IPS-18a (cell line): Measurements from ENCODE around the gene CD53.
"Not testable (repeated sequence)": the region's sequence is repeated elsewhere in the genome, so short reads cannot be mapped to it uniquely, and the experiment has no call there.

Source experiments
- H3K27ac ChIP-seq: one replicate; pipeline ENCODE4 v1.5.1; 2013; ENCODE audit warnings: low read length
- H3K27me3 ChIP-seq: one replicate; pipeline ENCODE4 v1.6.1; 2013; ENCODE audit warnings: mild to moderate bottlenecking, low read length; ENCODE audit not compliant: control insufficient read depth, insufficient read depth
- H3K36me3 ChIP-seq: one replicate; pipeline ENCODE4 v1.6.1; 2013; ENCODE audit warnings: low read depth, low read length; ENCODE audit not compliant: control insufficient read depth
- H3K4me1 ChIP-seq: one replicate; pipeline ENCODE4 v1.6.1; 2013; ENCODE audit warnings: low read depth, low read length; ENCODE audit not compliant: control insufficient read depth
- H3K4me3 ChIP-seq: one replicate; pipeline ENCODE4 v1.5.1; 2013; ENCODE audit warnings: low read length
- H3K9ac ChIP-seq: one replicate; pipeline ENCODE4 v1.6.1; 2013; ENCODE audit warnings: mild to moderate bottlenecking, low read length, moderate library complexity
- H3K9me3 ChIP-seq: one replicate; pipeline ENCODE4 v1.6.1; 2013; ENCODE audit warnings: low read depth, low read length; ENCODE audit not compliant: control insufficient read depth

CD53 gene

DNA sequence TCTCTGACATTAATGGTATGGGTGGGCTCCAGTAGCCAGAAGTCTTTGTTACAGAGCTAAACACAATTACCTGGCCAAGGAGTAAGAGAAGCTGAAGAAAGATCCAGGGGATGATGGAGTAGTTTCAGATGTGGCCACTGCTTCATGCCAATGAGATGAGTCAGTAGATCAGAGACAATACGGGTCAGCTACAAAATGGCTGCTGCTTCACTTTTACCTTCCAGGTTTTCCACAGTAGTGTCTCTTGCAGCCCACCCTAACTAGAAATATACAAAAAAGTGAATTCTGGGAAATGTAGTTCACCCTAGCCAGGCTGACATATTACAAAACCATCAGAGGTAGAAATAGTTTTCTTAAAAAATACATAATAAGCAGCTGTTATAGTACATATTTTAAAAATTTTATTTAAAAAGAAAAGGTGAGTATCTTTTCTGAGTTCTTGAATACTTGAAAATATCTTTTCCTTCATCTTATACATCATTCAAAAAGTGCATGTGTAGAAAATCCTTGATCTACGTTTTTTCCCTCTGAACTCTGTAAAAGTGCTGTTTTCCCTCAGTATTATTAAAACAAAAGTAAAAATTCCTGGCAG lies 54.6 kb downstream of the CD53 start:
- Histone ChIP-seq H3K27ac (no peak overlapping the region), H3K4me1 (no peaks in the 10 kb centered on the region), H3K9me3 (peaks cover 5% of the 10 kb centered on the region), H3K4me3 (no peak overlapping the region), H3K9ac (no peak overlapping the region), H3K27me3 (no peaks in the 10 kb centered on the region), H3K36me3 (no peaks in the 10 kb centered on the region)

DNA sequence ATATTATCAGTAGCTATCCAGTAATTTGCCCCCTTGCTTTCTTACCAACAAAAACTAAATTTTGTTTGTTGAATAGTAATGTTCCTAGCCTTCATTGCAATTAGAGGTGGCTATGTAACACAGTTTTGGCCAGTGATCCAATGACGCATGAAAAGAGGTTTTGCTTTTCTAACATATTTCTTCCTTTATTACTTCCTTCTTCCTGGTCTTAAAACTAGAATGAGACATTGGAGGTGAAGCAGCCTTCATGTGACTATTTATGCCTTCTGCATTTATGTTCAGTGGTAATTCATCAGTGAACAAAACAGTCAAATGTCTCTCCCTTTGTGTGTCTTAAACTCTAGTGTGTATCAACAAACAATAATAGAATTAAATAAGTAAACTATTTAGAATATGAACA lies 55.2 kb downstream of the CD53 start:
- no peaks in the 10 kb centered on the region for H3K27me3 ChIP-seq
- no peak overlapping the region for H3K4me3 ChIP-seq
- H3K9ac ChIP-seq: no peak overlapping the region
- peaks cover 5% of the 10 kb centered on the region for H3K9me3 ChIP-seq
- H3K4me1 ChIP-seq: no peaks in the 10 kb centered on the region
- no peak overlapping the region for H3K27ac ChIP-seq
- H3K36me3 ChIP-seq: no peaks in the 10 kb centered on the region

DNA sequence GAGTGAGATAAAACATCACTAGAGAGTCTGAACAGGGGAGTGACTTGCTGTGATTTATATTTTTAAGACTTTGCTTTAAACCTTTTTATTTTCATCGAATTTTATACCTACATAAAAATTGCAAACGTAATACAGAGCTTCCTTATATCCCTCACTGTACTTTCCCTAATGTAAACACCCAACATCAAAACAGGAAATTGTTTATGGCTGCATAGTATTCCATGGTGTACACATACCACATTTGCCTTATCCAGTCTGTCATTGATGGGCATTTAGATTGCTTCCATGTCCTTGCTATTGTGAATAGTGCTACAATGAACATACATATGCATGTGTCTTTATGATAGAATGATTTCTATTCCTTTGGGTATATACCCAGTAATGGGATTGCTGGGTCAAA lies 56.0 kb downstream of the CD53 start:
- Histone ChIP-seq H3K9ac (no peak overlapping the region), H3K27me3 (no peaks in the 10 kb centered on the region), H3K9me3 (peaks cover 2% of the 10 kb centered on the region), H3K27ac (no peak overlapping the region), H3K4me3 (no peak overlapping the region), H3K4me1 (no peaks in the 10 kb centered on the region), H3K36me3 (no peaks in the 10 kb centered on the region)

DNA sequence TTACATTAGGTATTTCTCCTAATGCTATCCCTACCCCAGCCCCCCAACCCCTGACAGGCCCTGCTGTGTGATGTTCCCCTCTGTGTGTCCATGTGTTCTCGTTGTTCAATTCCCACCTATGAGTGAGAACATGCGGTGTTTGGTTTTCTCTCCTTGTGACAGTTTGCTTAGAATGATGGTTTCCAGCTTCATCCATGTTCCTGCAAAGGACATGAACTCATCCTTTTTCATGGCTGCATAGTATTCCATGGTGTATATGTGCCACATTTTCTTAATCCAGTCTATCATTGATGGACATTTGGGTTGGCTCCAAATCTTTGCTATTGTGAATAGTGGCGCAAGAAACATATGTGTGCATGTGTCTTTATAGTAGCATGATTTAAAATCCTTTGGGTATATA lies 58.1 kb downstream of the CD53 start:
- H3K9ac ChIP-seq, H3K36me3 ChIP-seq, H3K9me3 ChIP-seq, H3K27ac ChIP-seq, H3K4me3 ChIP-seq, H3K27me3 ChIP-seq, H3K4me1 ChIP-seq: not testable (repeated sequence)

DNA sequence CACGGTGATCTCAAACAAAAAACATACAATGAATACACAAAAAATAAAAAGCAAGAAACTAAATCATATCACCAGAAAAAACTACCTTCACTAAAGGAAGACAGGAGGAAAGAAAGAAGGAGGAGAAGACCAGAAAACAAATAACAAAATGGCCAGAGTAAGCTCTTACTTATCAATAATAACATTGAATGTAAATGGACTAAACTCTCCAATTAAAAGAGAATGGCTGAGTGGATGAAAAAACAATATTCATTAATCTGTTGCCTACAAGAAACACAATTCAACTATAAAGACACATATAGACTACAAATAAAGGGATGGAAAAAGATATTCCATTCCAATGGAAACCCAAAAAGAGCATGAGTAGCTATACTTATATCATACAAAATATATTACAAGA lies 63.6 kb downstream of the CD53 start:
- H3K9ac ChIP-seq: no peak overlapping the region
- no peaks in the 10 kb centered on the region for H3K36me3 ChIP-seq
- no peaks in the 10 kb centered on the region for H3K4me1 ChIP-seq
- H3K9me3 ChIP-seq: peaks cover 19% of the 10 kb centered on the region
- H3K4me3 ChIP-seq: no peak overlapping the region
- H3K27me3 ChIP-seq: no peaks in the 10 kb centered on the region
- no peak overlapping the region for H3K27ac ChIP-seq

DNA sequence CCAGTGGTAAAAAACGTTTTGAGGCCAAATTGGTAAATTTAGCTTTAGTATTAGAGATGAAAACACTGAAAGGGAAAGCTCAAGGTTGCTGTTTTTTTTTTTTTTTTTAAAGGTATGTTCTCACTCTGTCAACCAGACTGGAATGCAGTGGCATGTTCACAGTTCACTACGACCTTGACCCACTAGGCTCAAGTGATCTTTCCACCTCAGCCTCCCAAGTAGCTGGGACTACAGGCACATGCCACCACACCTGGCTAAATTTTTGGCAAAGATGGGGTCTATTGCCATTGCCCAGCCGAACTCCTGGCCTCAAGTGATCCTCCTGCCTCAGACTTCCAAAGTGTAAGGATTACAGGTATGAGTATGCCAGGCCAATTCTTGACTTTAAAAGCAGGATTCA lies 71.9 kb downstream of the CD53 start:
- H3K4me1 ChIP-seq: no peaks in the 10 kb centered on the region

DNA sequence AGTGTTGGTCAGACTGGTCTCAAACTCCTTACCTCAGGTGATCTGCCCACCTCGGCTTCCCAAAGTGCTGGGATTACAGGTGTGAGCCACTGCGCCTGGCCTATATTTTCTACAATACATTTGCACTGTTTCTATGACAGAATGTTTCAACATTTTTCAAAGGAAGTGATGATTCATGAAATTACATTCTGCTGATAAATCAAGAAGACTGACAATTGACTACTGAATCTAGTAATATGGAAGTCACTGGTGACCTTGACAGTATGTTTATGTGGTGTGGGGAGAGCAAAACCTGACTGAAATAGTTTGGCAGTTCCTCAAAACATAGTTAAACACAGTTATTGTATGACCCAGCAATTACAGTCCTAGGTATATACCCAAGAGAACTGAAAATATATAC lies 72.7 kb downstream of the CD53 start:
- no peaks in the 10 kb centered on the region for H3K4me1 ChIP-seq
- H3K9me3 ChIP-seq: no peaks in the 10 kb centered on the region
- H3K36me3 ChIP-seq: peaks cover 17% of the 10 kb centered on the region

More for the DNA sequence above, 71.9 kb downstream of the CD53 start:
- Histone ChIP-seq H3K36me3 (peaks cover 10% of the 10 kb centered on the region), H3K9me3 (no peaks in the 10 kb centered on the region), H3K4me3 (no peak overlapping the region), H3K9ac (no peak overlapping the region), H3K27me3 (no peaks in the 10 kb centered on the region), H3K27ac (no peak overlapping the region)

DNA sequence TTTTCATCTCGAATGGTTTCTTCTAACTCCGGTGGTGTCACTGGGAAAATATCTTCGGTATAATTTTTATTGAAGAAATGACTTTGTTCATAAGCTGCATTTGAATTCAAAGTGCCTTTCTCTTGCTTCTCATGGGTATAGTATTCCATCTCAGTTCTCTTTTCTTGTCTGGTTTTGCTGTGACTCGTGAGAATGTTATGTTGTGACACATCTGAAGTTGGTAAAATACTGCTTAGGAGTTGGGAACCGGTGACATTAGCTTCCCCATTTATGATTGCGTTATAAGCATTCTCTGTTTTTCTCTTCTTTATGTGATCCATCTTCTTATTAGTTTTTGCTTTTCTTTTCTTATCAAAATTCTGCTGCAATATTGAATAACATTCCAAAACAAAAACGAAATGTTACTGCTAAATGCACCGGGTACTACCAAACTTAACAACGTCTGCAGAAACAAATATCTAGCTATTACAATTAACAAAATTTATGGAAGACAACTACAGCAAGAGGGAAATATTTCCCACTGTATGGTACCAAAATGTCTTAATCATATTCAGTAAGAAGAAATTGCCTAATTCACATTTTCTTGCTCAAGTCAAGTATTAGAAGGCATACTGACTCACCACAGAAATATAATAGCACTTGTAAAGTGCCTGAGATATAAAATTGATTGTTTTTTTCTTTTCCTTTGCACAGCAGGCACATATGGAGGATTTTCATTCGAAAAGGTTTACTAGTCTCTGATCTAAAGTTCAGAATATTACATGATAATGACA lies 75.3 kb downstream of the CD53 start:
- Histone ChIP-seq H3K4me3 (no peak overlapping the region), H3K27me3 (no peaks in the 10 kb centered on the region), H3K9me3 (no peaks in the 10 kb centered on the region), H3K9ac (no peak overlapping the region), H3K27ac (no peak overlapping the region), H3K4me1 (no peaks in the 10 kb centered on the region), H3K36me3 (peaks cover 24% of the 10 kb centered on the region)

More for the DNA sequence above, 72.7 kb downstream of the CD53 start:
- Histone ChIP-seq H3K9ac (no peak overlapping the region), H3K4me3 (no peak overlapping the region), H3K27ac (no peak overlapping the region), H3K27me3 (no peaks in the 10 kb centered on the region)
